Ishikawa (cell line): Measurements from ENCODE around the gene RAB1B.

Experiments used
- CEBPB ChIP-seq: IDR thresholded peaks from 2 replicates; pipeline ENCODE4 v1.6.1; 2012
- CREB1 ChIP-seq: IDR thresholded peaks from 2 replicates; pipeline ENCODE4 v1.6.1; 2012; ENCODE audit warnings: low read depth
- EGR1 ChIP-seq: IDR thresholded peaks from 2 replicates; pipeline ENCODE4 v1.6.1; 2012
- EP300 ChIP-seq: IDR thresholded peaks from 2 replicates; pipeline ENCODE4 v1.6.1; 2012; ENCODE audit warnings: borderline replicate concordance
- FOXM1 ChIP-seq: IDR thresholded peaks from 2 replicates; pipeline ENCODE4 v1.6.1; 2012; ENCODE audit warnings: low read depth, borderline replicate concordance
- NFIC ChIP-seq: IDR thresholded peaks from 2 replicates; pipeline ENCODE4 v1.6.1; 2012
- RAD21 ChIP-seq: IDR thresholded peaks from 2 replicates; pipeline ENCODE4 v1.6.1; 2012; ENCODE audit warnings: low read depth
- TAF1 ChIP-seq: IDR thresholded peaks from 2 replicates; pipeline ENCODE4 v1.6.1; 2012; ENCODE audit warnings: low read depth, mild to moderate bottlenecking
- TCF12 ChIP-seq: IDR thresholded peaks from 2 replicates; pipeline ENCODE4 v1.6.1; 2012; ENCODE audit warnings: low read depth
- TEAD4 ChIP-seq: IDR thresholded peaks from 2 replicates; pipeline ENCODE4 v1.6.1; 2012
- YY1 ChIP-seq: IDR thresholded peaks from 2 replicates; pipeline ENCODE4 v1.6.1; 2012; ENCODE audit warnings: low read depth
- ZBTB7A ChIP-seq: IDR thresholded peaks from 2 replicates; pipeline ENCODE4 v1.6.1; 2012; ENCODE audit warnings: low read depth
- TF ChIP-seq, protein P1 (sequence below): IDR thresholded peaks from 2 replicates; pipeline ENCODE4 v1.6.1; 2012; ENCODE audit warnings: low read depth, mild to moderate bottlenecking
- TF ChIP-seq, protein P2 (sequence below): IDR thresholded peaks from 2 replicates; pipeline ENCODE4 v1.6.1; 2012
- TF ChIP-seq, protein P3 (sequence below): IDR thresholded peaks from 2 replicates; pipeline ENCODE4 v1.6.1; 2012

The RAB1B gene

DNA sequence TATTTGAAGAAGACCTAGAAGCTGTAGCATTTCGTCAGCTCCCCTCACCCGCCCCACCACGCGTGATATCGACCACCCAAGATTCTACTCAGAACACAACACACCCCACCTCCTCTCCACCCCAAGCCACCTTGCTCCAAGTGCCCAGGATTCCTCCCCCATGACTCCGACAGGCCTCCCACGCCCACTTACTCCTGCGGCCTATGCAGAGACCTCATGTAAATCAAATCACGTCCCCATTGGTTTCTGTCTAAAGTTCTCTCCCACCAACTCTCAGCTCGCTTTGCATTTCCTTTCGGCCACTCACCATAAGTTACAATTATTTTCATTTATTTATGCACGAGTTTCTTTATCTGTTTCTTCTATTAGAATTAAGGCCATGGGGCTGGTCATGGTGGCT lies 34.2 kb downstream of the RAB1B start:
- TF ChIP-seq CEBPB (no peak), NFIC (no peak), TCF12 (no peak), YY1 (no peak), CREB1 (no peak), EGR1 (no peak), TAF1 (no peak), ZBTB7A (no peak), EP300 (no peak), TEAD4 (no peak), FOXM1 (no peak), RAD21 (no peak)
- TF ChIP-seq, protein P1, sequence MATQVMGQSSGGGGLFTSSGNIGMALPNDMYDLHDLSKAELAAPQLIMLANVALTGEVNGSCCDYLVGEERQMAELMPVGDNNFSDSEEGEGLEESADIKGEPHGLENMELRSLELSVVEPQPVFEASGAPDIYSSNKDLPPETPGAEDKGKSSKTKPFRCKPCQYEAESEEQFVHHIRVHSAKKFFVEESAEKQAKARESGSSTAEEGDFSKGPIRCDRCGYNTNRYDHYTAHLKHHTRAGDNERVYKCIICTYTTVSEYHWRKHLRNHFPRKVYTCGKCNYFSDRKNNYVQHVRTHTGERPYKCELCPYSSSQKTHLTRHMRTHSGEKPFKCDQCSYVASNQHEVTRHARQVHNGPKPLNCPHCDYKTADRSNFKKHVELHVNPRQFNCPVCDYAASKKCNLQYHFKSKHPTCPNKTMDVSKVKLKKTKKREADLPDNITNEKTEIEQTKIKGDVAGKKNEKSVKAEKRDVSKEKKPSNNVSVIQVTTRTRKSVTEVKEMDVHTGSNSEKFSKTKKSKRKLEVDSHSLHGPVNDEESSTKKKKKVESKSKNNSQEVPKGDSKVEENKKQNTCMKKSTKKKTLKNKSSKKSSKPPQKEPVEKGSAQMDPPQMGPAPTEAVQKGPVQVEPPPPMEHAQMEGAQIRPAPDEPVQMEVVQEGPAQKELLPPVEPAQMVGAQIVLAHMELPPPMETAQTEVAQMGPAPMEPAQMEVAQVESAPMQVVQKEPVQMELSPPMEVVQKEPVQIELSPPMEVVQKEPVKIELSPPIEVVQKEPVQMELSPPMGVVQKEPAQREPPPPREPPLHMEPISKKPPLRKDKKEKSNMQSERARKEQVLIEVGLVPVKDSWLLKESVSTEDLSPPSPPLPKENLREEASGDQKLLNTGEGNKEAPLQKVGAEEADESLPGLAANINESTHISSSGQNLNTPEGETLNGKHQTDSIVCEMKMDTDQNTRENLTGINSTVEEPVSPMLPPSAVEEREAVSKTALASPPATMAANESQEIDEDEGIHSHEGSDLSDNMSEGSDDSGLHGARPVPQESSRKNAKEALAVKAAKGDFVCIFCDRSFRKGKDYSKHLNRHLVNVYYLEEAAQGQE = no peak
- TF ChIP-seq, protein P2, sequence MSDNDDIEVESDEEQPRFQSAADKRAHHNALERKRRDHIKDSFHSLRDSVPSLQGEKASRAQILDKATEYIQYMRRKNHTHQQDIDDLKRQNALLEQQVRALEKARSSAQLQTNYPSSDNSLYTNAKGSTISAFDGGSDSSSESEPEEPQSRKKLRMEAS = no peak
- TF ChIP-seq, protein P3, sequence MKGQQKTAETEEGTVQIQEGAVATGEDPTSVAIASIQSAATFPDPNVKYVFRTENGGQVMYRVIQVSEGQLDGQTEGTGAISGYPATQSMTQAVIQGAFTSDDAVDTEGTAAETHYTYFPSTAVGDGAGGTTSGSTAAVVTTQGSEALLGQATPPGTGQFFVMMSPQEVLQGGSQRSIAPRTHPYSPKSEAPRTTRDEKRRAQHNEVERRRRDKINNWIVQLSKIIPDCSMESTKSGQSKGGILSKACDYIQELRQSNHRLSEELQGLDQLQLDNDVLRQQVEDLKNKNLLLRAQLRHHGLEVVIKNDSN = no peak

DNA sequence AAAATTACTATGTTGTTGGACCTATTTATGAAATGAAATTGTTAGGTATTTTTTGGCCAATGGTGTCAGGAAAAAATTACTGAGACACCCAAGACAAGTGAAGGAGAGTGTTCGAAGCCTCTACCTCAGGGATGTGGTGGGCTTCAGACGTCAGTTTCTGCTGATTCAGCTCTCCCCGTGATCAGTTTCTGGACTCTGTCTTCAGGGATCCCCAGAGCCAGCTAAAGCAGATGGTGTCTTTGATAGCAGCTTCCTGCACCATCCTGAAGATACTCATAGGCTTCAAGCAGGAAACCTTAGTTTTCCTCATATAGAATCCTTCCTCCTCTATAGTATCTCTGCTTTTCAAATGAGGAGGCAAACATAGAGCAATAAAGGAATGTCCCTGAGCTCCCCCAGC lies 41.0 kb downstream of the RAB1B start:
- TF ChIP-seq YY1 (no peak), NFIC (no peak), CREB1 (no peak), EGR1 (no peak), TEAD4 (no peak), FOXM1 (no peak), TCF12 (no peak), TAF1 (no peak)
- TF ChIP-seq, protein P1 = no peak
- TF ChIP-seq, protein P2 = no peak

DNA sequence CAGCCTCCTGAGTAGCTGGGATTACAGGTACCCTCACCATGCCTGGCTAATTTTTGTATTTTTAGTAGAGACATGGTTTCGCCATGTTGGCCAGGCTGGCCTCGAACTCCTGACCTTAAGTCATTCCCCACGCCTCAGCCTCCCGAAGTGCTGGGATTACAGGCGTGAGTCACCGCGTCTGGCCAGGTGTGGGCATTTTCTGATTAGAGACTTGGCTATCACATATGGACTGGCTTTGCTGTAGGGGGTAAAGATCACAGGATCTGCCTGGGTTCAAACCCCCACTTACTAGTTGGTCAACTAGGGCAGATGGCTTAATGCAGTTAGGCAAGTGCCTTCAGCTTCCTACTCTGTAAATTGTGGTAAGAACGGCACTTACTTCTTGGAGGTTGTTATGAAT lies 41.9 kb downstream of the RAB1B start:
- TF ChIP-seq TAF1 = no peak
- no peak for TF ChIP-seq EP300
- TF ChIP-seq NFIC = no peak
- TF ChIP-seq, protein P3 = no peak
- no peak for TF ChIP-seq CREB1
- TF ChIP-seq EGR1 = no peak
- TF ChIP-seq, protein P2 = no peak
- no peak for TF ChIP-seq CEBPB
- TF ChIP-seq ZBTB7A = no peak
- no peak for TF ChIP-seq TEAD4
- TF ChIP-seq YY1 = no peak
- no peak for TF ChIP-seq FOXM1
- TF ChIP-seq RAD21 = no peak
- TF ChIP-seq, protein P1 = no peak
- no peak for TF ChIP-seq TCF12

DNA sequence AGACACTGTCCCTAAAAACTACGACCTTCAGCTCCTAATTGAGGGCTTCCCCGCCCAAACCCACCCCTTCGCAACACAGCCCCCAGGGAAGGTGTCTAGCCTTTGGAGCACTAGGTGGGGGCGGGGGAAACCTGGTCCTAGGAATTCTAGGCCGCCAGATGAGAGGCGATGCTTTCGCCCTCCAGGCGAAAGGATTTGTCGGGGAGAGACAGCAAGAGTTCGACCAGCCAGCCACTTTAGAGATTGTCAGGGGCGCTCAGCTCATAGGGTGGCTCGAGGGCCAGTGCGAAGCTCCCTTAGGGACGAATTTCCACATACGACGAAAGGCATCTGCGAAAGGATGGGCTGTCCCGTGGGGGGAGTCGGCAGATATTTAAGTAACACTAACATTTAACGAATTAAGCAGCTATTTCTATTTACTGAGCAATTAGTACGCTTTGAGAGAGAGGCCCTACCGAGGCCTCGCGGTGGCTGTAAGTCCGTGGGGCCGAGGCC lies 43.1 kb downstream of the RAB1B start:
- TF ChIP-seq RAD21 = no peak
